Fibroblast of lung (primary cell): Measurements from ENCODE around the gene ITK.

Experiments used
- EZH2 ChIP-seq: IDR thresholded peaks from 2 replicates; pipeline ENCODE4 v1.5.1; 2012; ENCODE audit warnings: low read length, control low read depth, mild to moderate bottlenecking; ENCODE audit errors: missing control alignments
- TF ChIP-seq, protein P1 (sequence below), 2 donors: IDR thresholded peaks in 1 of 2; conservative IDR thresholded peaks in 1 of 2; 1 replicate in 1 of 2; 2 replicates in 1 of 2; pipeline ENCODE4 v1.5.1; 2011 to 2012; ENCODE audit warnings: low read length in 2 of 2, control low read depth in 1 of 2, inconsistent platforms in 1 of 2, low read depth in 1 of 2, mild to moderate bottlenecking in 1 of 2

- TF ChIP-seq, protein P1, sequence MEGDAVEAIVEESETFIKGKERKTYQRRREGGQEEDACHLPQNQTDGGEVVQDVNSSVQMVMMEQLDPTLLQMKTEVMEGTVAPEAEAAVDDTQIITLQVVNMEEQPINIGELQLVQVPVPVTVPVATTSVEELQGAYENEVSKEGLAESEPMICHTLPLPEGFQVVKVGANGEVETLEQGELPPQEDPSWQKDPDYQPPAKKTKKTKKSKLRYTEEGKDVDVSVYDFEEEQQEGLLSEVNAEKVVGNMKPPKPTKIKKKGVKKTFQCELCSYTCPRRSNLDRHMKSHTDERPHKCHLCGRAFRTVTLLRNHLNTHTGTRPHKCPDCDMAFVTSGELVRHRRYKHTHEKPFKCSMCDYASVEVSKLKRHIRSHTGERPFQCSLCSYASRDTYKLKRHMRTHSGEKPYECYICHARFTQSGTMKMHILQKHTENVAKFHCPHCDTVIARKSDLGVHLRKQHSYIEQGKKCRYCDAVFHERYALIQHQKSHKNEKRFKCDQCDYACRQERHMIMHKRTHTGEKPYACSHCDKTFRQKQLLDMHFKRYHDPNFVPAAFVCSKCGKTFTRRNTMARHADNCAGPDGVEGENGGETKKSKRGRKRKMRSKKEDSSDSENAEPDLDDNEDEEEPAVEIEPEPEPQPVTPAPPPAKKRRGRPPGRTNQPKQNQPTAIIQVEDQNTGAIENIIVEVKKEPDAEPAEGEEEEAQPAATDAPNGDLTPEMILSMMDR (conservative IDR thresholded peaks at IDR 0.05 in 1 of 2, IDR thresholded peaks at IDR 0.05 in 1 of 2; ENCODE audit: low read depth in 1 of 2, low read length in 2 of 2), result no peak
- TF ChIP-seq EZH2, result no peak
Measured at GRCh38 chr5:157247267-157247666, 66.6 kb downstream of the ITK start.
